K562 (cell line): ENCODE measurements around the gene ACBD5. TPM values are rescaled to one million over a fixed set of nuclear protein-coding genes. Genes with fewer than 3 reads are reported as not detected.

Source experiments
- ATAC-seq: fragments of 200-7000 bp; cut with Tn5 transposase; 3 replicates; pipeline ENCODE4 v1.9.1; 2020; ENCODE audit warnings: moderate library complexity
- BruUV-seq: library from RNA; stranded (reverse); fragments of 400-500 nt; replicated peaks from 2 replicates; lab custom pipeline; 2021; lab: Mats Ljungman, UMichigan
- CTCF ChIA-PET: fragments of 300-600 bp; formaldehyde crosslinking; extraction: SDS; loops from one replicate; lab custom pipeline; 2021; ENCODE audit warnings: low intra/inter-chr PET ratio; lab: Yijun Ruan, JAX
- POLR2A ChIA-PET: fragments of 300-600, 350-650 bp; sonication (Branson Sonifier 250); formaldehyde crosslinking; extraction: SDS; loops from one replicate; lab custom pipeline; 2021; ENCODE audit warnings: antibody characterized with exemption, inconsistent platforms; lab: Yijun Ruan, JAX
- DNase-seq, 4 experiments: peaks; one replicate each; pipeline versions ENCODE4 v3.0.0 to v3.0.0-alpha.2; 2011 to 2018; ENCODE audit warnings: low spot score in 3 of 4, mixed read lengths in 3 of 4; ENCODE audit errors: extremely low read depth in 1 of 4
- FAIRE-seq: peaks from 2 replicates; lab custom pipeline; 2011; peaks lifted over from hg19 to GRCh38; lab: Jason Lieb, UNC
- H2AFZ ChIP-seq: 2 replicates; pipeline ENCODE4 v1.6.0; 2011; ENCODE audit warnings: low read depth, low read length, control low read depth, inconsistent platforms
- H3K27ac ChIP-seq: fragments of 200-600 bp; 3 replicates; pipeline ENCODE4 v1.8.0; 2011; ENCODE audit warnings: low read depth, mild to moderate bottlenecking, control low read depth, inconsistent platforms, low read length, moderate library complexity, mixed read lengths; ENCODE audit errors: extremely low read depth
- H3K27me3 ChIP-seq, 2 experiments: fragments of 300-600 bp in 1 of 2; 2 replicates in 1 of 2; 3 replicates in 1 of 2; pipeline versions ENCODE4 v1.6.0 to v1.8.0; 2011; ENCODE audit warnings: inconsistent platforms in 2 of 2, low read length in 2 of 2, mild to moderate bottlenecking in 1 of 2, mixed read lengths in 1 of 2, moderate library complexity in 1 of 2; ENCODE audit not compliant: control insufficient read depth in 2 of 2, insufficient read depth in 2 of 2
- H3K36me3 ChIP-seq: fragments of 300-600 bp; 3 replicates; pipeline ENCODE4 v1.8.0; 2011; ENCODE audit warnings: mild to moderate bottlenecking, low read length, inconsistent platforms; ENCODE audit not compliant: control insufficient read depth, insufficient read depth
- H3K4me1 ChIP-seq, 2 experiments: fragments of 200-600 bp in 1 of 2; replicated peaks in 1 of 2; 2 replicates in 1 of 2; 3 replicates in 1 of 2; pipeline versions ENCODE4 v1.5.1 to v1.8.0; 2011; ENCODE audit warnings: inconsistent platforms in 2 of 2, low read length in 2 of 2, mild to moderate bottlenecking in 1 of 2, mixed read lengths in 1 of 2, moderate library complexity in 1 of 2; ENCODE audit not compliant: control insufficient read depth in 2 of 2, insufficient read depth in 2 of 2
- H3K4me2 ChIP-seq: 2 replicates; pipeline ENCODE4 v1.6.1; 2011; ENCODE audit warnings: low read length, control low read depth, inconsistent platforms, mixed read lengths; ENCODE audit not compliant: insufficient read depth
- H3K4me3 ChIP-seq: fragments of 200-600 bp; sonication (generic), shearing (Covaris generic); 2 replicates; pipeline ENCODE4 v1.5.1; 2016; ENCODE audit warnings: control low read depth, inconsistent platforms
- H3K79me2 ChIP-seq: fragments of 200-600 bp; 3 replicates; pipeline ENCODE4 v1.8.0; 2011; ENCODE audit warnings: low read length, inconsistent platforms; ENCODE audit not compliant: control insufficient read depth, insufficient read depth
- H3K9ac ChIP-seq, 2 experiments: 2 replicates each; pipeline versions ENCODE4 v1.6.0 to v1.6.1; 2011; ENCODE audit warnings: low read depth in 2 of 2, low read length in 2 of 2, control low read depth in 1 of 2, inconsistent platforms in 1 of 2, mild to moderate bottlenecking in 1 of 2, mixed read lengths in 1 of 2; ENCODE audit not compliant: insufficient read depth in 1 of 2
- H3K9me1 ChIP-seq: one replicate; pipeline ENCODE4 v1.6.0; 2011; ENCODE audit warnings: inconsistent platforms, mild to moderate bottlenecking, low read length, moderate library complexity; ENCODE audit not compliant: control insufficient read depth, insufficient read depth
- H3K9me3 ChIP-seq: replicated peaks from 2 replicates; pipeline ENCODE4 v1.5.1; 2011; ENCODE audit warnings: low read depth, low read length, inconsistent platforms; ENCODE audit not compliant: control insufficient read depth, insufficient read depth
- H4K20me1 ChIP-seq: replicated peaks from 2 replicates; pipeline ENCODE4 v1.6.1; 2011; ENCODE audit warnings: low read length, inconsistent platforms, mixed read lengths; ENCODE audit not compliant: control insufficient read depth, insufficient read depth
- ZNF3 ChIP-seq: fragments of 250-450 bp; sonication (Bioruptor Pico); IDR thresholded peaks from 2 replicates; pipeline ENCODE4 v1.5.0; 2021; ENCODE audit warnings: mild to moderate bottlenecking, moderate library complexity
- WGBS: fragments of 100-300 bp; shearing (Covaris generic); methylation state at CpG from one replicate; pipeline ENCODE4 v1.1.6; 2016; ENCODE audit warnings: low coverage, mixed read lengths; ENCODE audit not compliant: insufficient coverage; ENCODE audit errors: missing lambda C conversion rate; 5-methylcytosine and 5-hydroxymethylcytosine counted together
- in situ Hi-C: fragments of 300-500 bp; cut with MboI; formaldehyde crosslinking; loops from 4 replicates; pipeline ENCODE4 v1.15.0; 2018; ENCODE audit warnings: inconsistent platforms, mixed read lengths
- intact Hi-C: fragments of 100-400 bp; cut with micrococcal nuclease; formaldehyde crosslinking; loops from 2 replicates; pipeline ENCODE4 v1.14.2; 2022
- polyA plus RNA-seq, 8 experiments: library from polyadenylated mRNA; depleted of rRNA in 4 of 8; stranded (reverse) in 5 of 8; unstranded in 3 of 8; fragments of >200 nt; fragmentation: Nextera tagmentation in 2 of 8; fragmentation: Illumina TruSeq in 1 of 8; extraction: Ambion mirVana in 2 of 8; extraction: Trizol in 1 of 8; gene quantifications; 2 replicates each; pipeline versions ENCODE4 v1.2.1 to v1.2.3, GENCODE V29; 2011 to 2014; ENCODE audit warnings: inconsistent platforms in 1 of 8, missing spikeins in 1 of 8
- total RNA-seq, 7 experiments: library from RNA; depleted of rRNA in 6 of 7; stranded (reverse); fragments of >200 nt in 6 of 7; fragmentation: Illumina TruSeq in 2 of 7; extraction: Trizol in 2 of 7; gene quantifications; 2 replicates each; pipeline versions ENCODE4 v1.2.1 to v1.2.3, GENCODE V29; 2011 to 2021; ENCODE audit warnings: low replicate concordance in 1 of 7
- TF ChIP-seq, protein P1 (sequence below): sonication (generic); formaldehyde crosslinking; IDR thresholded peaks from 2 replicates; pipeline ENCODE4 v1.8.1; 2023; ENCODE audit warnings: mild to moderate bottlenecking, missing genetic modification reagents

The ACBD5 gene
- total and polyA plus RNA-seq, 9 of the 15 experiments (the other 6 are each of a cell fraction or from before 2014, with no cell fraction given): 1.5 to 10.3 (median 7.8) TPM

DNA sequence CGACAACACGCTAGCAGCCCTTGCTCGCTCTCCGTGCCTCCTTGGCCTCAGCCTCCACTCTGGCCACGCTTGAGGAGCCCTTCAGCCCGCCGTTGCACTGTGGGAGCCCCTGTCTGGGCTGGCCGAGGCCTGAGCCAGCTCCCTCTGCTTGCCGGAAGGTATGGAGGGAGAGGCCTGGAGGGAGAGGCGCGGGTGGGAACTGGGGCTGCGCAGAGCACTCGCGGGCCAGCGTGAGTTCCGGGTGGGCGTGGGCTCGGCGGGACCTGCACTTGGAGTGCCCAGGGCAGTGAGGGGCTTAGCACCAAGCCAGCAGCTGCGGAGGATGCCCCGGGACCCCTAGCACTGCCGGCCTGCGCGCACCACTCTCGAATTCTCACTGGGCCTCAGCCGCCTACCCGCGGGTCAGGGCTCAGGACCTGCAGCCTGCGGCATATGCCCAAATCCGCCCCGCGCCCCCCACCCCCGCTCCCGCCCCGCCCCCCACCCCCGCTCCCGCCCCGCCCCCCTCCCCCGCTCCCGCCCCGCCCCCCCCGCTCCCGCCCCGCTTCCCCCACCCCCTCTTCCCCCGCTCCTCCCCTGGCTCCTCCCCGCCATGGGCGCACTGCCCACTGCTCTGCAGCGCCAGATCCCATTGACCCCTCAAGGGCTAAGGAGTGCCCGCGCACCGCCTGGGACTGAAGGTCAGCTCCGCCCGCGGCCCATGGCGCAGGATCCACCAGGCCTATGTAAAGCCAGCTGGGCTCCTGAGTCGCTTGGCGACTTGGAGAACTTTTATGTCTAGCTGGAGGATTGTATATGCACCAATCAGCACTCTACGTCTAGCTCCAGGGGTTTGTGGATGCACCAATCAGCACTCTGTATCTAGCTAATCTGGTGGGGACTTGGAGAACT lies 15.9 kb upstream of the ACBD5 start:
- Histone ChIP-seq H3K36me3 (no peaks in the 10 kb centered on the region), H3K27ac (no peak overlapping the region), H3K79me2 (no peaks in the 10 kb centered on the region), H3K9me3 (peaks cover 2% of the 10 kb centered on the region; the same call in 1 of the 2 replicates), H3K27me3 (peaks cover 0 to 5% of the 10 kb centered on the region in 2 experiments; a peak in 3 of 5 replicates), H2AFZ (no peak overlapping the region), H4K20me1 (no peaks in the 10 kb centered on the region), H3K9ac (no peak overlapping the region), H3K4me2 (no peak overlapping the region), H3K4me1 (peaks cover 7 to 10% of the 10 kb centered on the region in 2 experiments; a peak in 4 of 5 replicates), H3K9me1 (no peaks in the 10 kb centered on the region), H3K4me3 (no peak overlapping the region)
- ATAC-seq: no peak
- BruUV-seq: no TSS peak
- FAIRE-seq: no peak
- peak in 1 of 4 experiments; percentile 7 for DNase-seq
- TF ChIP-seq, protein P1, sequence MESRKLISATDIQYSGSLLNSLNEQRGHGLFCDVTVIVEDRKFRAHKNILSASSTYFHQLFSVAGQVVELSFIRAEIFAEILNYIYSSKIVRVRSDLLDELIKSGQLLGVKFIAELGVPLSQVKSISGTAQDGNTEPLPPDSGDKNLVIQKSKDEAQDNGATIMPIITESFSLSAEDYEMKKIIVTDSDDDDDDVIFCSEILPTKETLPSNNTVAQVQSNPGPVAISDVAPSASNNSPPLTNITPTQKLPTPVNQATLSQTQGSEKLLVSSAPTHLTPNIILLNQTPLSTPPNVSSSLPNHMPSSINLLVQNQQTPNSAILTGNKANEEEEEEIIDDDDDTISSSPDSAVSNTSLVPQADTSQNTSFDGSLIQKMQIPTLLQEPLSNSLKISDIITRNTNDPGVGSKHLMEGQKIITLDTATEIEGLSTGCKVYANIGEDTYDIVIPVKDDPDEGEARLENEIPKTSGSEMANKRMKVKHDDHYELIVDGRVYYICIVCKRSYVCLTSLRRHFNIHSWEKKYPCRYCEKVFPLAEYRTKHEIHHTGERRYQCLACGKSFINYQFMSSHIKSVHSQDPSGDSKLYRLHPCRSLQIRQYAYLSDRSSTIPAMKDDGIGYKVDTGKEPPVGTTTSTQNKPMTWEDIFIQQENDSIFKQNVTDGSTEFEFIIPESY (CRISPR knock-in tag): peak; percentile 65
- TF ChIP-seq ZNF3 (CRISPR knock-in tag): no peak
- in situ Hi-C loops (no loop called here), intact Hi-C loops (no loop called here)
- POLR2A ChIA-PET: interaction anchor here (1.4 kb wide), 1 partner anchor 14 kb away, joined by 3 read pairs; no protein-coding TSS in a partner anchor
- CTCF ChIA-PET: no interaction called here
- WGBS: 68% methylated on average over 16 of the region's 58 CpGs
